HG03103 (cell line): ENCODE results near the gene TP53RK.

Experiments
- ATAC-seq: cut with Tn5 transposase; IDR thresholded peaks from one replicate; pipeline ENCODE4 v1.9.1; 2021; ENCODE audit warnings: low read depth; ENCODE audit not compliant: unreplicated experiment

Gene TP53RK

DNA sequence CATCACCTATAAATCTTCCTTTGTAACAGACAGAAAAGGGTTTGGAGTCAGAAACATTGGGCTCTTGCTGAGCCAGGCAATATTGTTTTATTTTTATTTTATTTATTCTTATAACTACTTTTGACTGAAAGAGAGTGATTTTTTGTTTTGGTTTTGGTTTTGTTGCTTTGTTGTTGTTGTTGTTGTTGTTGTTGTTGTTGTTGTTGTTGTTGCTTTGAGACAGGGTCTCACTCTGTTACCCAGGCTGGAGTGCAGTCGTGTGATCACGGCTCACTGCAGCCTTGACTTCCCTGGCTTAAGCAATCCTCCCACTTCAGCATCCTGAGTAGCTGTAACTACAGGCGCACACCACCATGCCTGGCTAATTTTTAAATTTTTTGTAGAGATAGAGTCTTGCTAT lies 22.9 kb downstream of the TP53RK start:
- no peak for ATAC-seq

GRCh38 chr20:46665602-46666001 lies 23.6 kb downstream of the TP53RK start:
- ATAC-seq: no peak

- no peak for ATAC-seq
Observed at GRCh38 chr20:46663531-46663930, 25.7 kb downstream of the TP53RK start.

- ATAC-seq: no peak
Observed at GRCh38 chr20:46661659-46662058, 27.6 kb downstream of the TP53RK start.

DNA sequence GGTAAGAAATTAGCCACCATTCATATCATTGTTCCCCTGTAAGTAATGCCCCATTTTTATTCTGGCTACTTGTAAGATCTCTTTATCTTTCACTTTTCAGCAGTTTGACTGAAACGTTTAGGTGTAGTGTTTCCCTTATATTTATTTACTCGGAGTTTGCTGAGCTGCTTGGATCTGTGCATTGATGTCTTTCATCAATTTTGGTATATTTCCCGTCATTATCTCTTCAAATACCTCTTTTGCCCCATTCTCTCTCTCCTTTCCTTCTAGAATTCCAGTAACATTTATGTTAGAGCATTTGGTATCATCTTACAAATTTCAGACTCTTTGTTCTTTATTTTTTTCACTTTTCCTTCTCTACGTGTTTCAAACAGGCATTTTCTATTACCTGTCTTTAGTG lies 28.8 kb downstream of the TP53RK start:
- ATAC-seq: no peak

DNA sequence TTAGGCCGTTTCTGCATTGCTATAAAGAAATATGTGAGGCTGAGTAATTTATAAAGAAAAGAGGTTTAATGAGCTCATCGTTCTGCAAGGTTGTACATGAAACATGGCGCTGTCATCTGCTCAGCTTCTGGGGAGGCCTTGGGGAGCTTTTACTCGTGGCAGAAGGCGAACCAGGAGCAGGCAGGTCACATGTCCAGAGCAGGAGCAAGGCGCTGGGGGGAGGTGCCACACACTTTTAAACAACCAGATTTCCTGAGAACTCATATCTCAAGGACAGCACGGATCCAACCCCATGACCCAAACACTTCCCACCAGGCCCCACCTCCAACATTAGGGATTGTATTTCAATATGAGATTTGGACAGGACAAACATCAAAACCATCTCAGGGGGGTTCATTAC lies 31.6 kb downstream of the TP53RK start:
- ATAC-seq: no peak

DNA sequence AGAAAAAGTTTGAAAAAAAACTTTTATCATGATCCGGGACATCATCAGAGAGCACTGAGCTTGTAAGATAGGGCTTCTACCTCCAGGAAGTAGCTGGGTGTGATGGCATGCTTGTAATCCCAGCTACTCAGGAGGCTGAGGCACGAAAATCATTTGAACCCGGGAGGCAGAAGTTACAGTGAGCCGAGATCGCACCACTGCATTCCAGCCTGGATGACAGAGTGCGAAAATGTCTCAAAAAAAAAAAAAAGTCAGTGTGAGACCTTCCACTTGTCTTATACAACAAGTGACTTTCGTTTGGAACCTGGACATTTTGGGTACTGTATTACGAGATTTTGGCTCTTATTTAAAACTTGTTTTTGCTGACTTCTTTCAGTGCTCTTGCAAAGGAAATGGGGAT lies 32.1 kb downstream of the TP53RK start:
- ATAC-seq: no peak

GRCh38 chr20:46652699-46653098 lies 36.5 kb downstream of the TP53RK start:
- ATAC-seq: no peak

- ATAC-seq: no peak
Observed at GRCh38 chr20:46651091-46651962, 37.9 kb downstream of the TP53RK start, which contains the start of gene SLC13A3. TSS of gene SLC13A3 (minus strand) at chr20:46651459. CDS start at chr20:46651421, 38 bp downstream.

- no peak for ATAC-seq
Observed at GRCh38 chr20:46650575-46651090, 38.6 kb downstream of the TP53RK start.

GRCh38 chr20:46649965-46650542 lies 39.2 kb downstream of the TP53RK start:
- no peak for ATAC-seq

GRCh38 chr20:46649650-46649949 lies 39.6 kb downstream of the TP53RK start:
- ATAC-seq: no peak

DNA sequence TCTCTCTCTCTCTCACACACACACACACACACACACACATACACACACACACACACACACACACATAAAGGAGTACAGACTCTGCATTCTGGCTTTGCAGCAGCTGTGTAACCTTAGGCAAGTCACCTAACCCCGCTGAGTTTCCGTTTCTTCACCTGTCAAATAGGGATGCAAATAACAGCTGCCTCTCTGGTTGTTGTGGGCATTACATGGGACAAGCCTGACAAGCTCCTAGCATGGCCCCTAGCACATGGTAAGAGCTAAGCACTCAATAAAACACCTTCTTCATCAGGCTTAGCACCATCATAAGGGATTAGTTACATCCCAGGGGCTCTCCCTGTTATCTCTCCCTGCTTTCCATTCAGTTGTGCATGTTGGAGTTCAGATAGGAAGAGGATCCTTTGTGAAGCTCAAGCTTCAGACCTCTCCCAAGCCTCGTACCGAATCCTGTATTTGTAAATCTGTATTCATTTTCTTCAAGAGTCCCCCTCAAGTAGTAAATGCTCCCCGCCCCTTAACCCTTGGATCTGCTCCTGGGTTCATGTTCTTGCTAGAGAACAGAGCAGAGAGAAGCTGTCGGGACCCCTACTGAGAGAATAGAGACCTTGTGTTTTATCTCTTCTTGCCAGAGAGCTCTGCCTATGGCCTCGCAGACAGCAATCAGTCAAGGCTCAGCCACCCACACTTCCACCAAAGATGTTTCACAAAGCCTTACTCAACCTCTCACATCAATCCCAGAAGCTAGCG lies 40.2 kb downstream of the TP53RK start:
- no peak for ATAC-seq

DNA sequence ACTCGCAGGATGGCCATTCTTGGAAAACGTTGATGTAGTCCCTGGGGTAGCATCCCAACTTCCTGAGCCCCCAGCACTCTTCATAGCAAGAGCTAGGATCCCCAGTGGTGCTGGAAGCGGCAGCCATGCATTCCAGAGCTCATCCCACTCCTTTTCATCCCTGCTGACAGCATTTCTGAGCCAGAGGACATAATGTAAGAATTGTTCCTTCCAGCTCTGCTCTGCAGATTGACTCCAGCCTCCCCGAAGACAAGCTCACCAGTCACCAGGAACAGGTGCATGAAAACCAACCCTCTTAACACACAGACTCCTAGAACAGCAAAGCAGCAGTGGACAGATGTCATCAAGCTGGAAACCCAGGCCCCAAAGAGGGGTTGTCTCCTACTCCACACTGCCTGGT lies 41.8 kb downstream of the TP53RK start:
- no peak for ATAC-seq

DNA sequence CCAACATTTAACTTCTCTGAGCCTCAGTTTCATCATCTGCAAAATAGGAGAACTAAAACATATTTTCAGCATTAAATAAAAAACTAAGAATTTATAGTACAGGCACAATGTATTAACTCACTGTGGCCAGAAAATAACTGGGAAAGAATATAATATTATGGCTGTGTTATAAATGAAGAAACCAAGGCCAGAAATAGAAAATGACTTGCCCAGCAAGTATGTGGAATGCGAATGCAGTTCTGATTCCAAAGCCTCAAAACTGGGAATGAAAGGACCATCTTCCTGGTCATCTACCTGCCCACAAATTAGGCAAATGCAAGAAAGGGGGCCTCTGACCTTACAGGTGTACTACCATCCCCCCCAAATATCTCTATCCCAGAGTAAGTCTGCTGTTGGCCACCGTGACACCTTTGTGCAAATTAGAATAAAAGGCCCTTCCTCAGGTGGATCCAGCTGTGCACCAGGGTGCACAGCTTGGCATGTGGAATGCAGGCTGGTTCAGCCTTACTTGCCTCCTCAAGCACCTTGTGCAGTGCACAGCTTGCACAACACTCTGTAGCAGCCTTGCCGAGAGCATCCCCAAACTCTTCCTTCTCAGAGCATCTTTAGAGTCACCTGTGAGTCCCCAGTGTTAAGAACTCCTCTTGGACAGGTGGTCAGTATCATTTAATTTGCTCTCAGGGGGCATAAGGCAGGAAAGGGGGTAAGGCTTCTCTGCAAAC lies 42.4 kb downstream of the TP53RK start:
- no peak for ATAC-seq

GRCh38 chr20:46646122-46646521 lies 43.1 kb downstream of the TP53RK start:
- no peak for ATAC-seq

DNA sequence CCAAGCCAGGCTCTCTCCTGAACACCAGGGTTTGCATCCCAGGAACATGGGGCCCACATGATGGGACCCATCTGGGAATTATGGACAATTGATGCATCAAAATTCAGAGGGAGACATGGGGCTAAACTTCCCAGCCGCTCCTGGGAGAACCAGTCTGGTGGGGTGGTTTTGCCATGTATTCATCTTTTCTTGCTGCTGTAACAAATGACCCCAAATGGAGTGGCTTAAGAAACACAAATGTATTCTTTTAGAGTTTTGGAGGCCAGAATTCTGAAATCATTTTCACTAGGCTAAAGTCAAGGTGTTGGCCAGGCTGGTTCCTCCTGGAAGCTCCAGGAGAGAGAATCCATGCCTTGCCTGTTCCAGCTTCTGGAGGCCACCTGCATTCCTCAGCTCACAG lies 44.5 kb downstream of the TP53RK start:
- ATAC-seq: no peak

DNA sequence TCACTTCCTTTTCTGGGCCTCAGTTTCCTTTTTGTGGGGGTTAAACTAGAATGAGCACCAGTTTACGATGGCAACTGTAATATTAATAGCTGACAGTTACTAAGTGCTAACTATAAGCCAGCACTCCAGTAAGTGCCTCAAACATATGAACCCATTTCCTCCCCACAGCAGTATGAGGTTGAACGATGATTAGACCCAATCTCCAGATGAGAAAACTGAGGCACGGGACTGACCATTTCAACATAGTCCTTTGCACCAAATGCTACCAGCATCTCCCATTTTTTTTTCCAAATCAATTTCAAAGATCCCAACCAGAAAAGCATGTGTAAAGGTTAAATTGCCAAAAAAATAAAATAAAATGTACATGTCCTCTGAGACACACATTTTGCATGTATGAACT lies 45.1 kb downstream of the TP53RK start:
- ATAC-seq: no peak

DNA sequence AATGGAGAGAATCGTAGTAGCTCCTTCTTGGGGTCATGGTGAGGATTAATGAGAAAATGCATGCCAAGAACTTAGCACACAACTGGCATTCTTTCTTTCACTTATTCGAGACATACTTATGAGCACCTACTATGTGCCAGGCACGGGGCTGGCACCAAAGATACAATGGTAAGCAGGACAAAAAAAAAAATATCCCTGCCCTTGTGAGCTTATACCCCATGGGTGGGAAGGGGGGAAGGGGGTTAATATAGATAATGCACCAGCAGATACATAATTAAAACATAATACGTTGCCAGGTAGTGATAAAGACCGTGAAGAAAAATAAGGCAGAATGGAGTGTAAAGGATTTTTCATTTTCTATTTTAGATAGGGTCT lies 46.3 kb downstream of the TP53RK start:
- ATAC-seq: no peak

- no peak for ATAC-seq
Observed at GRCh38 chr20:46642265-46642968, 46.8 kb downstream of the TP53RK start.
